GM23248 (cell line): ENCODE data around the gene CCDC187.

Source experiments
- EZH2 ChIP-seq: fragments of 200-600 bp; sonication (generic); IDR thresholded peaks from 2 replicates; pipeline ENCODE4 v1.6.1; 2018; ENCODE audit warnings: antibody characterized with exemption, mild to moderate bottlenecking; ENCODE audit not compliant: insufficient read depth, poor library complexity, severe bottlenecking
- EZH2phosphoT487 ChIP-seq: fragments of 200-600 bp; sonication (generic); IDR thresholded peaks from 2 replicates; pipeline ENCODE4 v1.6.1; 2018; ENCODE audit warnings: antibody characterized with exemption, moderate library complexity, mild to moderate bottlenecking, low read depth; ENCODE audit not compliant: insufficient read depth

DNA sequence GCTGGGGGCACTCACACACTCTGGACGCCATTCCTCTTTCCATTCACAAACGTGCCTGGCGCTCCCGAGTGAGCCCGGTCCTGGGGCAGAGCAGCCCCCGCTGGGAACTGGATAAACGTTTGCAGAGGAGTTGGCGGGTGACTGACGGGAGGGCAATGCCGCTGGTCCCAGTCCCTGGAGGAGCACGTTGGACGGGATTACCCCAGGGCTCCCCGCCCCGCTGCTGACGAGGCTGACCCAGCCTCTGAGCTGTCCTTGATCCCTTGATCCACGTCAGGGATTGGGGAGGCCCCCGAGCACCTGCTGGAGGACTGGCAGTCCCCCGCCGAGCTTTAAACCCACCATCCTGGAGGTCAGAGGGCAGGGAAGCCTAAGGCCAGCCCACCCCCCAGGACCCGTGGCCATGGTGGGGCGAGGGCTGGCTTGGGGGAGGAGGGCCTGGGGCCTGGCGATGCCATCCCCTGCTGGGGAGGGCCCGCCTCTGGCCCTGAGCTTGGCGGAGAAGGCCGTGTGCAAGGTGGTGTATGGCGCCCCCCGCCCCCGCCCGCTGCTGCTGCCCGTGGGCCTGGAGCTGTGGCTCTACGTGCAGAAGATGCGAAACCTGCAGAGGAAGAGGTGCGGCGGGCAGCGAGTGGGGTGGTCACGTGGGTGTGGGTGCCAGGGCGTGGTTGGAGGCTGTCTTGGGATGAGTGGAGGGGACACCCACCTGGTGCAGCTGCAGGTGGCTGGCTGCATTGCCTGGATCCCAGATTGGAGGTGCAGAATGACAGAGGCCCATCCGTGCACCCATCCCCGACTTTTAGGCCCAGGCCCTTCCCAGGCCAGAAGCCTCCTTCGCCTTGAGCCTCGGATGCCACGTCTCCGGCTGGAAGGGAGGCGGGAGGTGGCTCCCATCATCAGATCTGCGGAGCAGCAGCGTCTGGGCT is 27.9 kb upstream of the CCDC187 start:
- TF ChIP-seq EZH2 (no peak), EZH2phosphoT487 (no peak)
